Chondrocyte (in vitro differentiated cells): ENCODE results near the gene C9orf72. TPM values are rescaled to one million over a fixed set of nuclear protein-coding genes. Genes with fewer than 3 reads are reported as not detected.

Source experiments
- DNase-seq: peaks from one replicate; pipeline ENCODE4 v3.0.0; 2021; ENCODE audit warnings: mixed read lengths, low spot score
- H3K27ac Mint-ChIP-seq: one replicate; pipeline ENCODE4 v1.8.0; 2021; ENCODE audit warnings: mild to moderate bottlenecking, moderate library complexity, mixed read lengths; ENCODE audit not compliant: unreplicated experiment
- H3K27me3 Mint-ChIP-seq: 2 replicates; pipeline ENCODE4 v1.8.0; 2021; ENCODE audit warnings: low read depth, mixed read lengths
- H3K36me3 Mint-ChIP-seq: 2 replicates; pipeline ENCODE4 v1.8.0; 2021; ENCODE audit warnings: low read depth, mixed read lengths
- H3K4me1 Mint-ChIP-seq: 2 replicates; pipeline ENCODE4 v1.8.0; 2021; ENCODE audit warnings: low read depth, mild to moderate bottlenecking, mixed read lengths
- H3K4me3 Mint-ChIP-seq: one replicate; pipeline ENCODE4 v1.8.0; 2021; ENCODE audit warnings: mild to moderate bottlenecking, moderate library complexity, mixed read lengths; ENCODE audit not compliant: unreplicated experiment
- H3K9me3 Mint-ChIP-seq: 2 replicates; pipeline ENCODE4 v1.8.0; 2021; ENCODE audit warnings: low read depth, mixed read lengths
- CTCF ChIP-seq: fragments of 200-600 bp; sonication (generic); IDR thresholded peaks from 2 replicates; pipeline ENCODE4 v1.5.0; 2021; ENCODE audit warnings: antibody characterized with exemption, mild to moderate bottlenecking, moderate library complexity
- total RNA-seq: library from RNA; stranded (reverse); gene quantifications from 3 replicates; pipeline ENCODE4 v1.2.1, GENCODE V29; 2021

Gene C9orf72
- total RNA-seq, 1 donor from 2014 or later = 9.4 TPM

DNA sequence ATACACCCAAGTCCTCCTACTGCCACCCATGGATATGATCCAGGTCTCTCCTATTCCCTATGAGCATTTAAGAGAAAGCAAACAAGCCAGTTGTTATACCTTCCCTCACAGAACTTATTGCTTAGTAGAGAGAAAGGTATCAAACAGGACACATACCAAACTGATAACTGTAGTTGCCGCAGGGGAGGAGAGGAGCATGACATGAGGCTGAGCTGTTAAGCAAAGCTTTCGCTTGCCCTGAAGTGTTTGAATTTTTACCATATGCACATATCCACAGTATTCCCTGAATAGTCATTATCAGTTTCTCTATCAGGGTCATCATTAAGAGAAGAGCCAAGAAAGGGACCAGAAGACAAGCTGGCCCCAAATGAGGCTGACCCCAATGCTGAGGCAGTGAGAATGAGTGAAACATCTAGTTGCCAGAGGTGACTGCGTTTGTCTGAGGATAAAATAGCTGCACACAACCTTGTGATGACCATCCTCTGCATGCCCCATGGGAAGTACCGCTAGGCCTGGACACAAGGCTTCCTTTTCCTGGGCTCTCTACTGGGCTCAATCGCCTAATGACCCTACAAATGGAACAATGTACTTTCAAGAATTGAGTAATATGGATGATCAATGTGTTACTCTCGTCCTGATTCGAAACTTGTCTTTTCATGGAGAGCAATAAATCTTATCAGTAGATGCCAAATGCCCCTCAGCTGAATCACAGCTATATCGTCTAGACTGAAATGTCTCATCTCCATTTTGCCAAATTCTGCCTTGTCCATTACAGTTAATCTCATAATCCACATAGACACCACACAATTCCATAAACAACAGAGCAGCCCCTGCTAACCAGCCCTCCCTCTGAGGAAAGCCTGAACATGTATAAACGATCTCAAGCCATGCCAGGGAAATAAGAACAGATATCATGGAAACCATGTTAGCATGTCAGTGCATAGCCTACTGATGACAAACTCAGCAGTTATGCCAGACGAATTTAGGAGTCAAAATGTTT, 53.5 kb downstream of the C9orf72 start:
- no peak for DNase-seq
- Mint-ChIP-seq H3K4me1 (no peaks in the 10 kb centered on the region), H3K27ac (no peak overlapping the region), H3K9me3 (no peaks in the 10 kb centered on the region), H3K4me3 (no peak overlapping the region), H3K36me3 (peaks cover 5% of the 10 kb centered on the region), H3K27me3 (peaks cover 7% of the 10 kb centered on the region)
- TF ChIP-seq CTCF = no peak

GRCh38 chr9:27518809-27519208, 54.5 kb downstream of the C9orf72 start:
- Mint-ChIP-seq H3K9me3 (no peaks in the 10 kb centered on the region), H3K27me3 (peaks cover 2% of the 10 kb centered on the region), H3K27ac (no peak overlapping the region), H3K4me1 (no peaks in the 10 kb centered on the region), H3K36me3 (peaks cover 2% of the 10 kb centered on the region), H3K4me3 (no peak overlapping the region)
- TF ChIP-seq CTCF = no peak
- no peak for DNase-seq

- no peaks in the 10 kb centered on the region for H3K4me1 Mint-ChIP-seq
- no peak overlapping the region for H3K4me3 Mint-ChIP-seq
- H3K27me3 Mint-ChIP-seq = peaks cover 2% of the 10 kb centered on the region
- no peak for TF ChIP-seq CTCF
- no peaks in the 10 kb centered on the region for H3K9me3 Mint-ChIP-seq
- no peak overlapping the region for H3K27ac Mint-ChIP-seq
- peaks cover 2% of the 10 kb centered on the region for H3K36me3 Mint-ChIP-seq
- no peak for DNase-seq
Measured at GRCh38 chr9:27518006-27518405, 55.3 kb downstream of the C9orf72 start.

DNA sequence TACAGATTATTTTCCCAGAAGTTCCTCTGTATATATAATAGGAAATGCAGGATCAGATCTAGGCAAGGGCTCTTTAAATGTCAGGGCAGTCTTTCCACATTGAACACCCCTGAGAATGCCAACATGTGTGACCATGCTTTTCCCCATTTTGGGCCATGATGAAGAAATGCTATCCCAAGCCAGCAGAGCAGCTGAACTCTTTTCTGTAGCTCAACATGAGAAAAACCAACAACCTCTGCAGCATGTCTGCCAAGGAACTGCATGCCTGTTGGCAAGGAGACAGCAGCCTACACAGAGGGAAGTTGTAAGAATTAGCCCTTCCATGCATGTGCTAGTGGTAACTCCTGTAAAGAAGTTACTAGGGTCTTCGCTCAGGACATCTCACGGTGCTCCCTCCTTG, 58.7 kb downstream of the C9orf72 start:
- no peaks in the 10 kb centered on the region for H3K4me1 Mint-ChIP-seq
- H3K4me3 Mint-ChIP-seq = no peak overlapping the region
- no peak for DNase-seq
- peaks cover 2% of the 10 kb centered on the region for H3K27me3 Mint-ChIP-seq
- H3K9me3 Mint-ChIP-seq = no peaks in the 10 kb centered on the region
- no peaks in the 10 kb centered on the region for H3K36me3 Mint-ChIP-seq
- TF ChIP-seq CTCF = no peak
- H3K27ac Mint-ChIP-seq = no peak overlapping the region

- Mint-ChIP-seq H3K4me1 (no peaks in the 10 kb centered on the region), H3K36me3 (no peaks in the 10 kb centered on the region), H3K4me3 (no peak overlapping the region)
Measured at GRCh38 chr9:27511771-27512170, 61.5 kb downstream of the C9orf72 start.

More at GRCh38 chr9:27511771-27512170, 61.5 kb downstream of the C9orf72 start:
- Mint-ChIP-seq H3K9me3 (no peaks in the 10 kb centered on the region), H3K27ac (no peak overlapping the region), H3K27me3 (no peaks in the 10 kb centered on the region)
- no peak for DNase-seq
- no peak for TF ChIP-seq CTCF
